DMS114 treated with DMSO at 0.1 percent for 48 hours (cell line): ENCODE measurements around the gene MEGF11.
"Not testable (repeated sequence)": the region's sequence is repeated elsewhere in the genome, so short reads cannot be mapped to it uniquely, and the experiment has no call there.

Experiments used
- DNase-seq: peaks from one replicate; lab custom pipeline; 2025; ENCODE audit not compliant: unreplicated experiment; lab: John Stamatoyannopoulos, UW

MEGF11 gene

GRCh38 chr15:66276546-66276945, 23.0 kb upstream of the MEGF11 start:
- DNase-seq = no peak

DNA sequence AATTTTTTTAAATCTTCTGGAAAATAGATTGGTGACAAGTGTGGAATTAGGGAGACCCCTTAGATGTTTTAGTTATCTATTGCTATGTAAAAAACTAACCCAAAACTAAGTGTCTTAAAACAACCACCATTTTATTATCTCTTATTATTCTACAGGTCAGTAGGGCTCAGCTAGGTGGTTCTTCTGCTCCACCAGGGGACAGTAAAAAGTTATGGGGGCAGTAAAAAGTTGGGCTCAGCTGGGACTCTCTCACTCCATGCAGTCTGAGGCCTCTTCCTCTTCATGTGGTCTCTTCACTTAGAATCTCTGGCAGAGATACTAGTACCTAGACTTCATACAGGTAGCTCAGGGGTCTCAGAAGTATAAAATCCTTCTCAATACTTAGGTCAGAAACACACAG, 21.8 kb upstream of the MEGF11 start:
- DNase-seq = no peak

DNA sequence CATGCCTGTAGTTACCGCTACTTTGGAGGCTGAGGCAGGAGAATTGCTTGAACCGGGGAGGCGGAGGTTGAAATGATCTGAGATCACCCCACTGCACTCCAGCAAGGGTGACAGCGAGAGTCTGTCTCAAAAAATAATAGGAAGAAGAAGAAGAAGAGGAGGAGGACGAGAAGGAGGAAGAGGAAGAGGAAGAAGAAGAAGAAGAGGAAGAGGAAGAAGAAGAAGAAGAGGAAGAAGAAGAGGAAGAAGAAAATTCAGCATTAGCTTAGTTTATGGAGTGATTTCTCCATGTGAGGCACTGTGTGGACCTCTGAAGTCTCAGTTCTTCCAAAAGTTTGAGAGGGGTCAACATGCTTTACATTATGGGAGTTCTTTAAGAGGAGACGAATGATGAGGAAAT, 17.4 kb upstream of the MEGF11 start:
- DNase-seq = no peak

GRCh38 chr15:66269326-66270090, 16.0 kb upstream of the MEGF11 start:
- no peak for DNase-seq

- no peak for DNase-seq
These were observed 11.4 kb upstream of the MEGF11 start for GRCh38 chr15:66264859-66265513.

DNA sequence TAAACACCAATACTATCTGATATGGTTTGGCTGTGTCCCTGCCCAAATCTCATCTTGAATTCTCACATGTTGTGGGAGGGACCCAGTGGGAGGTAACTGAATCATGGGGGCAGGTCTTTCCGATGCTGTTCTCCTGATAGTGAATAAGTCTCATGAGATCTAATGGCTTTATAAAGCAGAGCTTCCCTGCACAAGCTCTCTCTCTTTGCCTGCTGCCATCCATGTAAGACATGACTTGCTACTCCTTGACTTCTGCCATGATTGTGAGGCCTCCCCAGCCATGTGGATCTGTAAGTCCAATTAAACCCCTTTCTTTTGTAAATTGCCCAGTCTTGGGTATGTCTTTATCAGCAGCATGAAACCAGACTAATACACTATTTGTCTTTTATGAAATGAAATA, 9.3 kb upstream of the MEGF11 start:
- DNase-seq = not testable (repeated sequence)

GRCh38 chr15:66261056-66261455, 7.5 kb upstream of the MEGF11 start:
- no peak for DNase-seq

DNA sequence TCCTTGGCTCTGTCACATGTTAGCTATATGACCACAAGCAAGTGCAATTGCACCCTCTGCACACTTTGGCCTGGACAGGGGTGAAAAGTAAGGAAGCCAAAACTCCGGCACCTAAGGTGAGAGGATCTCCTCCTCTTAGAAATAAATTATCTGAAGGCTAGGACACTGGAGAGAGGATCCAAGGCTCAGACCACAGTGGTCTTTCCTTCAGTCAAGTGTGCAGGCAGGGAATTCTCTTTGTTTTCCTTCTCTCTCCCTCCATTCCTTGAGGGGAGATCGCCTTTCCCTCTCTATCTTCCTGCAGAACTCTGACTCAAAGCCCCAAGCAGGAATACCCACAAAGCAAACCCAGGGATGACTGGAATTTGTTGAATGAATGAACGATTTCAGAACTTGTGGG, 3.1 kb upstream of the MEGF11 start:
- DNase-seq = no peak

- DNase-seq = no peak
These were observed 1.6 kb upstream of the MEGF11 start for GRCh38 chr15:66254951-66255676.

GRCh38 chr15:66254089-66254950, 770 bp upstream of the MEGF11 start:
- no peak for DNase-seq

DNA sequence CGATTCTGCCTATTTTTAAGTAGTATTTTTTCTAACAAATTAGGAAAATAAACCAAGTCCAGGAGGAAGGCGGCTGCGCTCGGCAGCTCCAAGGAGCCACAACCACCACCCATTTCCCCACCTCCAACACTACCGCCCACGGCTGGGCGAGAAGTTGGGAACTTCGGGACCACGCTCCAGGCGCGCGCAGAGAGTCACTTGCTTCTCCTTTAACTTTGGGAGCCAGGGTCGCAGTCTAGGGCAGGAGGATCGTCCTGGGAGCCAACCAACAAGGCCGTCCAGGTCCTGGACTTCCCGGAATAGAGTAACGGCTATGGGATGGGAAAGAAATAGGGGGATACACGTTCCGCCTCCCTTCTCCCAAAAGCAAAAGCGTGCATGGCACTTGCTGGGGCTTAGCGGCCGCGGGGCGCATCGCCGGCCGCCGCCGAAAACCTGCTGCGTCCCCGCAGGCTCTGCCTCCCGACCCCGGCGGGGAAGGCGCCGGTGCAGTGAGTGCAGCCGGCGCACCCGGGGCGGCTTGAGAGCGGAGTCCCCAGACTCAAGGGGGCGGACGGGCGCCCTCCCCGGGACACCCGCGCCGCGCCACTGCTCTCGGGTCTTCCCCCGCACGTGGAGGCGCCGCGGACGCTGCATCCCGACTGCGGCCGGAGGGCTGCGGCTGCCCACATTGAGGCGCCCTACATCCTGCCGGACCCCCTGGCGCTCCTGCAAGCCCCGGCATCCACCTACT, 699 bp downstream of the MEGF11 start:
- DNase-seq = peak; percentile 53

DNA sequence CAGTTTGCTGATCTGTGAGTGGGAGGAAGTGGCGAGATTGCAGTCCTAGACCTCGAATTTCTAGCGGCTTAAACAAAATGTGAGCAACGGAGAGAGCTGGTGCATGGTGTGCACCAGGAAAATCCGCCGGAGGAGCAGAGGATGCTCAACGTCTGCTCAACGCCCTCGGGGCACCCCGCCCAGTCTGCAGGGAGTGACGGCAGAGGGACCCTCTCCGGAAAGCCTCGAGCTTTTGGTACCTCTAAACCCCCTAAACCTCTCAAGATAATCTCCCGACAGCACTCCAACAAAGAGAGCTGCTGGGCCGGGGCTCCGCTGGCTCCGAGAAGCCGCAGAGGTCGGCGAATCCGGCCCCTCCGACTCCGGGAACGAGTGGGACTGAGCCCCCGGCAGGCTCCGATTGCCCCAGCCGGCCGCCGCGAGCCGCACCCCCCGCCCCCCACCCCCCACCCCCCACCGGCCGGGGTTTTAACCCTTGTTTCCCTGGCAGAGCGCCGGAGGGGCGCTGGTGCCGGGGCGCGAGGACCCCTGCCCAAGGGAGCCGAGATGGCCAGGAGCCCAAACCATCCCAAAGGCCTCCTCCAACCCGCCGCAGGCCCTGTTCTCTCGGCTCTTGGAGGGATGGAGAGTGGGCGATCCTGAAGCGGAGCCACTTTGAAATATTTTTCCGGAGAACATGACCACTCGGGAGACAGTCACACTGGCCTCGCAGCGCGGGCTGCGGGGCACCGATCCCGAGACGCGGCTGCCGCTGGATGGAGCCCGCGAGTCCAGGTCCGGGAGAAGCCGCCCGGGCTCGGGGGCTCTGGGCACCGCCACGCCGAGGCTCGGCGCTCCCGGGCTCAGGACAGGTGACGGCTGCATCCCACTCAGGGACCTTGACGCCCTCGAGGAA, 1.5 kb downstream of the MEGF11 start:
- DNase-seq = peak; percentile 53

DNA sequence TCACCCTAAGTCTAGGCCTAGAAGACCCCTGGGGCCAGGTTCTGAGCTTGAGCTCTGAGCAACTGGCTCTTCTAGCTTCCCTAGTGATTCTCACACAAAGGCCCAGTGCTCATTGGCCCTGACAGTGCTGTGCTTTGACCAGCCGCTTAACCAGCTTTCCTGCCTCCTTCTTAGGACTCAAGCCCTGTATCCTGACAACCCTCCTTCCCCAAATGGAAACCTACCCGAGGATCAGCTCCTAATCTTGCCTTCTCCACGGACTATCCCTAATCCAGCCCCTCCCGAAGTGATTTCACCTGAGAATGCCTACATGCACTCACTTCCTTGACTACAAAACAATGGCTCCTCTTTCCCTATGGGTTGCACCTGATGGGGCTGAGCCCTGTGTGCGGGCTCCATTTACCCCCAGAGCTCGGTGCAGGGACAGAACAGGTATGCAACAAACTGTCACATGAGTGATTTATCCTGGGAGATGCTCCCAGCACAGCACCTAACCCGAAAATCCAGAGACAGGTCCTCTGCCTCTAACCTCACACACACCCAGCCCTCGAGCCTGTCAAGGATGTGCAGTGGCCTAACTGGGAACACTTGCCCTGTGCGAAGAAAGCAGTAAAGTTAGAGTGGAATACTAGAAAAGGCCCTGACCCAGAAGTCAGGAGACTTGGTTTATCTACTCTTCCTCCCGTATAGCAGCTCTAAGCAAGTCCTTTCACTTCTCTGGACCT, 2.3 kb downstream of the MEGF11 start:
- no peak for DNase-seq

DNA sequence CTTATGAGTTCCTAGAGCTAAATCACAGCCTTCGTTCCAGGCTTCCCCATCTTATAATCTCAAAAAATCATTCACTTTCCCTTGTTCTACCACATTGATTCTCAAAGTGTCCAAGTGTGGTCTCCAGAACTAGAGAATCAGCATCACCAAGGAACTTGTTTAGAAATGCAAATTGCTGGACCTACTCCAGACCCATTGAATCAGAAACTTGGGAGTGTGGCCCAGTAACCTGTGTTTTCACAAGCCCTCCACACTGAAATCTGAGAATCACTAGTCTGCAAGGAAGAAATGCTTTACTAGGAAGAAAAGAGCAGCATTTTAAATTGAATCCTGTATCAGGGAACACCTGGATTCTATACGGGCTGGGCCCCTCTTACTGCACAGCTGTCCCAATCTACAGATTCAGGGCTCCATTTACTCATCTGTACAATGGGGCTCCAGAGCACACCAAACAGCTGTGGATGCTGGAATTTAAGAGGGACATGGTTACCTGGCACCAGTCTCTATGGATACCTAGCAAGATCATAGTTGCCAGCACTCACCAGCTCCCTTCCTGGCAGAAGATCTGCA, 3.9 kb downstream of the MEGF11 start:
- DNase-seq = no peak

DNA sequence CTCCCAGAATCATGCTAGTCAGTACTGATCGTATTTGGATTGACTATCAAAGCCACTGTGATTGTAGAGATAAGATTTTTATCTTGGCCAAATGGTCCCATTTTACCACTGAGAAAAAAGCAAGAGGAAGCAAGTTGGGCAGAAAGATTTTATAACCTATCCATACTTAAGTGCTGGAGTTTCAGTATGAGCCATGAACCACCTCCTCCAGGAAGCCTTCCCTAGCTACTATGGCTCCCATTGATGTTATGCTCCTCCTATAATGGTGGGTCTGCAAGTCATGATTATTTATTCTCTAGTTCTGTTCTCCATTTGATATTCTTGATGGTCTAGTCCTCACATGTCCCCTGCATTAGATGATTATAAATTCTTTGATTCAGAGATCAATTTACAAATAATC, 6.6 kb downstream of the MEGF11 start:
- DNase-seq = no peak

DNA sequence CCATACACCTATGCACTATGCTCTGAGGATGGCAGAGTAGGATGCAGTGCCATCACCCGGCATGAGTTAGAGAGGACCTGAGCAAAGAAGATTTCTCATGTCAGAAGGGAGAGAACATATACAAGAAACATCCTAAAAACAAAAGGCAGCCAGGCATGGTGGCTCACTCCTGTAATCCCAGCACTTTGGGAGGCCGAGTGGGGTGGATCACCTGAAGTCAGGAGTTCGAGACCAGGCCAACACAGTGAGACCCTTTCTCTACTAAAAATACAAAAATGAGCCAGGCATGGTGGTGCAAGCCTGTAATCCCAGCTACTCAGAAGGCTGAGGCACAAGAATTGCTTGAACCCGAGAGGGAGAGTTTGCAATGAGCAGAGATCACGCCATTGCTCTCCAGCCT, 7.7 kb downstream of the MEGF11 start:
- DNase-seq = not testable (repeated sequence)

- DNase-seq = no peak
These were observed 11.7 kb downstream of the MEGF11 start for GRCh38 chr15:66241908-66242285.

- DNase-seq = no peak
These were observed 12.3 kb downstream of the MEGF11 start for GRCh38 chr15:66241087-66241907.
